Activated CD4-positive, CD25-positive, alpha-beta regulatory T cell treated with anti-CD3 and anti-CD28 coated beads, Interleukin-2, amount 50 U/mL, for 72 hours (primary cell): ENCODE measurements around the gene DYNLT2.

ENCODE experiments used
- DNase-seq: peaks from one replicate; pipeline ENCODE4 v3.0.0; 2021

The DYNLT2 gene

GRCh38 chr6:169751242-169752073 lies at the start of gene DYNLT2, which contains the start of gene ERMARD:
Gene DYNLT2, minus strand, starts transcription at chr6:169751572. Its CDS starts 114 bp downstream, at chr6:169751458.
Gene ERMARD, plus strand, starts transcription at chr6:169751622. Its CDS starts 36 bp downstream, at chr6:169751658.
- peak; percentile 93 for DNase-seq

- no peak for DNase-seq
These were observed 49.5 kb upstream of the DYNLT2 start for GRCh38 chr6:169800668-169801395.

- DNase-seq: no peak
These were observed 48.8 kb upstream of the DYNLT2 start for GRCh38 chr6:169800116-169800667.

- no peak for DNase-seq
These were observed 48.1 kb upstream of the DYNLT2 start for GRCh38 chr6:169799474-169799926.

- DNase-seq: no peak
These were observed 47.5 kb upstream of the DYNLT2 start for GRCh38 chr6:169798764-169799473.

- no peak for DNase-seq
These were observed 43.8 kb upstream of the DYNLT2 start for GRCh38 chr6:169795196-169795595.

GRCh38 chr6:169794317-169795055 lies 43.1 kb upstream of the DYNLT2 start:
- DNase-seq: no peak

- no peak for DNase-seq
These were observed 42.0 kb upstream of the DYNLT2 start for GRCh38 chr6:169793408-169793807.

GRCh38 chr6:169792306-169793015 lies 41.1 kb upstream of the DYNLT2 start:
- no peak for DNase-seq

GRCh38 chr6:169791721-169792131 lies 40.4 kb upstream of the DYNLT2 start:
- no peak for DNase-seq

- DNase-seq: peak; percentile 79
These were observed 38.9 kb upstream of the DYNLT2 start for GRCh38 chr6:169789944-169790927.

- no peak for DNase-seq
These were observed 38.0 kb upstream of the DYNLT2 start for GRCh38 chr6:169789146-169789943.

- DNase-seq: no peak
These were observed 37.4 kb upstream of the DYNLT2 start for GRCh38 chr6:169788809-169789145.

GRCh38 chr6:169787797-169788196 lies 36.4 kb upstream of the DYNLT2 start:
- DNase-seq: no peak

GRCh38 chr6:169786349-169786748 lies 35.0 kb upstream of the DYNLT2 start:
- DNase-seq: no peak

- no peak for DNase-seq
These were observed 34.2 kb upstream of the DYNLT2 start for GRCh38 chr6:169785566-169785965.

GRCh38 chr6:169784821-169785340 lies 33.5 kb upstream of the DYNLT2 start:
- no peak for DNase-seq

GRCh38 chr6:169783971-169784820 lies 32.8 kb upstream of the DYNLT2 start:
- no peak for DNase-seq
